ENCODE measurements around the gene ATF7. TPM values are rescaled to one million over a fixed set of nuclear protein-coding genes. Genes with fewer than 3 reads are reported as not detected.
A peak's percentile ranks its signal among the peaks of the same experiment; 100 is the strongest.
"Not testable (repeated sequence)": the region's sequence is repeated elsewhere in the genome, so short reads cannot be mapped to it uniquely, and the experiment has no call there.

Gene ATF7
- total and polyA plus RNA-seq, 2 of the 4 experiments (the other 2 are of a cell fraction): 7.0 to 16.3 TPM

GRCh38 chr12:53636641-53637040 lies 10.5 kb upstream of the ATF7 start:
- BruUV-seq (replicated peaks): no TSS peak

GRCh38 chr12:53635708-53636107 lies 9.5 kb upstream of the ATF7 start:
- H3K27ac ChIP-seq (ENCODE audit: insufficient read depth, low read length); H3K4me3 ChIP-seq (ENCODE audit: insufficient read depth, low read depth, low read length); H3K4ac ChIP-seq (ENCODE audit: low read depth, low read length); H3K9ac ChIP-seq (ENCODE audit: low read depth, low read length); H4K8ac ChIP-seq (ENCODE audit: low read depth in 2 of 2, low read length in 2 of 2); BruUV-seq (replicated peaks); H3K9me1 ChIP-seq (ENCODE audit: insufficient read depth, low read length); H3K18ac ChIP-seq (ENCODE audit: low read depth, low read length); CTCF ChIA-PET; H4K5ac ChIP-seq (ENCODE audit: low read depth, low read length); H2AFZ ChIP-seq (replicated peaks; ENCODE audit: low read length, poor library complexity); H3K23ac ChIP-seq (ENCODE audit: low read depth, low read length); H3K9me3 ChIP-seq (ENCODE audit: control insufficient read depth, insufficient read depth, low read length); intact Hi-C loops (cut with micrococcal nuclease); H2AK5ac ChIP-seq (ENCODE audit: low read depth, low read length); H2BK20ac ChIP-seq (ENCODE audit: low read depth, low read length); H3K4me2 ChIP-seq (ENCODE audit: low read depth, low read length); H3K4me1 ChIP-seq (ENCODE audit: control insufficient read depth, insufficient read depth, low read length); POLR2A ChIA-PET (ENCODE audit: unreplicated experiment); H3K14ac ChIP-seq (replicated peaks; ENCODE audit: low read depth, low read length); ATAC-seq (ENCODE audit: low read depth); H3K56ac ChIP-seq (ENCODE audit: extremely low read depth, insufficient read depth, low read length); in situ Hi-C loops (cut with MboI; ENCODE audit: low sequenced_read_pairs); H2AK9ac ChIP-seq (replicated peaks; ENCODE audit: low read depth, low read length, poor library complexity); H2BK15ac ChIP-seq (ENCODE audit: low read depth, low read length); H3K27me3 ChIP-seq (ENCODE audit: control insufficient read depth, insufficient read depth, low read length); H4K91ac ChIP-seq (ENCODE audit: insufficient read depth, low read depth, low read length); H2BK5ac ChIP-seq (ENCODE audit: low read depth, low read length, poor library complexity, severe bottlenecking); H2BK120ac ChIP-seq (ENCODE audit: low read depth, low read length); H3K79me1 ChIP-seq (ENCODE audit: low read depth in 1 of 2, low read length in 2 of 2); DNase-seq; dilution Hi-C loops (cut with HindIII; ENCODE audit: low sequenced_read_pairs, unreplicated experiment); H4K20me1 ChIP-seq (ENCODE audit: insufficient read depth, low read length); H3K36me3 ChIP-seq (ENCODE audit: control insufficient read depth, insufficient read depth, low read length): not testable (repeated sequence)

More at GRCh38 chr12:53636641-53637040, 10.5 kb upstream of the ATF7 start:
- H3K4me3 ChIP-seq (ENCODE audit: insufficient read depth, low read depth, low read length): no peak overlapping the region
- no peak overlapping the region for H3K27ac ChIP-seq (ENCODE audit: insufficient read depth, low read length)
- dilution Hi-C loops (cut with HindIII; ENCODE audit: low sequenced_read_pairs, unreplicated experiment): no loop called here
- ChIA-PET POLR2A (ENCODE audit: unreplicated experiment) (no interaction called here), CTCF (no interaction called here)
- H4K20me1 ChIP-seq (ENCODE audit: insufficient read depth, low read length): no peaks in the 10 kb centered on the region
- no peak overlapping the region for H2AK5ac ChIP-seq (ENCODE audit: low read depth, low read length)
- no peak overlapping the region for H4K8ac ChIP-seq (ENCODE audit: low read depth in 2 of 2, low read length in 2 of 2)
- H4K91ac ChIP-seq (ENCODE audit: insufficient read depth, low read depth, low read length): no peak overlapping the region
- intact Hi-C loops (cut with micrococcal nuclease): no loop called here
- DNase-seq (no peak), ATAC-seq (ENCODE audit: low read depth) (no peak)
- no peak overlapping the region for H3K4me2 ChIP-seq (ENCODE audit: low read depth, low read length)
- H4K5ac ChIP-seq (ENCODE audit: low read depth, low read length): no peak overlapping the region
- H2BK20ac ChIP-seq (ENCODE audit: low read depth, low read length): no peak overlapping the region
- H3K18ac ChIP-seq (ENCODE audit: low read depth, low read length): no peak overlapping the region
- in situ Hi-C loops (cut with MboI; ENCODE audit: low sequenced_read_pairs): no loop called here
- no peak overlapping the region for H2BK5ac ChIP-seq (ENCODE audit: low read depth, low read length, poor library complexity, severe bottlenecking)
- no peak overlapping the region for H3K23ac ChIP-seq (ENCODE audit: low read depth, low read length)
- H2AK9ac ChIP-seq (replicated peaks; ENCODE audit: low read depth, low read length, poor library complexity): no peak overlapping the region
- no peaks in the 10 kb centered on the region for H3K9me3 ChIP-seq (ENCODE audit: control insufficient read depth, insufficient read depth, low read length)
- H2AFZ ChIP-seq (replicated peaks; ENCODE audit: low read length, poor library complexity): no peak overlapping the region
- no peak overlapping the region for H3K4ac ChIP-seq (ENCODE audit: low read depth, low read length)
- H3K4me1 ChIP-seq (ENCODE audit: control insufficient read depth, insufficient read depth, low read length): no peaks in the 10 kb centered on the region
- no CpG with 5 or more reads among the region's 2 CpGs for WGBS, 2 experiments (ENCODE audit: extremely low coverage in 2 of 2, insufficient read length in 1 of 2)
- TF ChIP-seq USF2 (IDR thresholded peaks at IDR 0.05; ENCODE audit: low read depth, low read length) (no peak), MAFK (IDR thresholded peaks at IDR 0.05; ENCODE audit: low read depth, low read length) (peak; percentile 66)
- H3K27me3 ChIP-seq (ENCODE audit: control insufficient read depth, insufficient read depth, low read length): no peaks in the 10 kb centered on the region; the same call in 1 of the 2 replicates
- H3K56ac ChIP-seq (ENCODE audit: extremely low read depth, insufficient read depth, low read length): no peak overlapping the region
- H2BK120ac ChIP-seq (ENCODE audit: low read depth, low read length): no peak overlapping the region
- no peak overlapping the region for H2BK15ac ChIP-seq (ENCODE audit: low read depth, low read length)
- no peaks in the 10 kb centered on the region for H3K36me3 ChIP-seq (ENCODE audit: control insufficient read depth, insufficient read depth, low read length)
- no peak overlapping the region for H3K9ac ChIP-seq (ENCODE audit: low read depth, low read length)
- H3K79me1 ChIP-seq (ENCODE audit: low read depth in 1 of 2, low read length in 2 of 2): no peaks in the 10 kb centered on the region
- H3K14ac ChIP-seq (replicated peaks; ENCODE audit: low read depth, low read length): no peak overlapping the region
- H3K9me1 ChIP-seq (ENCODE audit: insufficient read depth, low read length): no peaks in the 10 kb centered on the region

All from IMR-90 (cell line).